ENCODE measurements around the gene FUBP1. TPM values are rescaled to one million over a fixed set of nuclear protein-coding genes. Genes with fewer than 3 reads are reported as not detected.

FUBP1 gene
- total RNA-seq, 2 experiments from 2014 or later = 234 to 301 TPM

GRCh38 chr1:77976433-77977076 is 2.3 kb downstream of the FUBP1 start:
- CTCF ChIA-PET (ENCODE audit: unreplicated experiment) = interaction anchor here (1.6 kb wide), 1 partner anchor 11 kb away, joined by 5 read pairs; no protein-coding TSS in a partner anchor
- no peaks in the 10 kb centered on the region for H3K9me3 ChIP-seq (ENCODE audit: low read length)
- peaks cover 73% of the 10 kb centered on the region for H3K36me3 ChIP-seq (ENCODE audit: insufficient read depth, low read length)
- BruUV-seq (replicated peaks) = no TSS peak
- no peak overlapping the region for H3K27ac ChIP-seq (ENCODE audit: low read depth, low read length, poor library complexity, severe bottlenecking)
- H2AFZ ChIP-seq (ENCODE audit: low read length) = no peak overlapping the region
- TF ChIP-seq, protein P1, sequence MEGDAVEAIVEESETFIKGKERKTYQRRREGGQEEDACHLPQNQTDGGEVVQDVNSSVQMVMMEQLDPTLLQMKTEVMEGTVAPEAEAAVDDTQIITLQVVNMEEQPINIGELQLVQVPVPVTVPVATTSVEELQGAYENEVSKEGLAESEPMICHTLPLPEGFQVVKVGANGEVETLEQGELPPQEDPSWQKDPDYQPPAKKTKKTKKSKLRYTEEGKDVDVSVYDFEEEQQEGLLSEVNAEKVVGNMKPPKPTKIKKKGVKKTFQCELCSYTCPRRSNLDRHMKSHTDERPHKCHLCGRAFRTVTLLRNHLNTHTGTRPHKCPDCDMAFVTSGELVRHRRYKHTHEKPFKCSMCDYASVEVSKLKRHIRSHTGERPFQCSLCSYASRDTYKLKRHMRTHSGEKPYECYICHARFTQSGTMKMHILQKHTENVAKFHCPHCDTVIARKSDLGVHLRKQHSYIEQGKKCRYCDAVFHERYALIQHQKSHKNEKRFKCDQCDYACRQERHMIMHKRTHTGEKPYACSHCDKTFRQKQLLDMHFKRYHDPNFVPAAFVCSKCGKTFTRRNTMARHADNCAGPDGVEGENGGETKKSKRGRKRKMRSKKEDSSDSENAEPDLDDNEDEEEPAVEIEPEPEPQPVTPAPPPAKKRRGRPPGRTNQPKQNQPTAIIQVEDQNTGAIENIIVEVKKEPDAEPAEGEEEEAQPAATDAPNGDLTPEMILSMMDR (conservative IDR thresholded peaks at IDR 0.05; ENCODE audit: low read length) = no peak
- TF ChIP-seq EZH2phosphoT487 (IDR thresholded peaks at IDR 0.05; ENCODE audit: borderline replicate concordance, low read depth, low read length) = no peak
- no peak for DNase-seq (ENCODE audit: low spot score)
- POLR2A ChIA-PET = interaction anchor here (0.7 to 4.9 kb wide), 8 partner anchors 10 to 915 kb away, joined by 3 to 47 read pairs (median 4); partner anchors contain the start of gene DNAJB4
- H3K4me1 ChIP-seq (ENCODE audit: insufficient read depth, low read length, poor library complexity, severe bottlenecking) = peaks cover 40% of the 10 kb centered on the region
- intact Hi-C loops (cut with micrococcal nuclease; ENCODE audit: unreplicated experiment) = loop anchor here (2.0 kb wide), 1 partner anchor 26 kb away; no protein-coding TSS in a partner anchor
- peaks cover 49% of the 10 kb centered on the region for H4K20me1 ChIP-seq (ENCODE audit: insufficient read depth, low read length)
- H3K79me2 ChIP-seq (ENCODE audit: insufficient read depth, low read depth, low read length) = peaks cover 95% of the 10 kb centered on the region
- H3K9me2 ChIP-seq (ENCODE audit: insufficient read depth, low read length) = no peaks in the 10 kb centered on the region
- H3K4me3 ChIP-seq (ENCODE audit: low read depth, low read length, poor library complexity, severe bottlenecking) = peak overlapping the region; percentile 87
- peak overlapping the region; percentile 90 for H3K4me2 ChIP-seq (ENCODE audit: low read length)

DNA sequence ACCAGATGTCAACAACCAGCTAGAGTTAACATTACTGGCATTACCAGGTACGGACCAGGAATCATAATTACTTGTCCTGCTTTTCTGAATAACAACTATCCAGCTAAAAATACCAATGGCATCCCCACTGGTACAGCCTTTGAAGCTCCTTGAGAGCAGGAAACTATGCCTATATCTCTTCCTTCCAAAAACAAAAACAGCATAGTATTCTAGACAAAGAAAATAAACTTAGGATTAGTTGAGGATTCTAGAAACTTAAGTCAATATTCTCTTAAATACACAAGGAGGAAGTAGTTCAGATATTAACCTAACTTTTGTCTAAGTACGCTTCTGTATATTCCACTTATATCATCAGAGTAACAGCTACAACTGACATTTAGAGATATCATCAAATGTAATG is 3.0 kb downstream of the FUBP1 start:
- Histone ChIP-seq H3K4me3 (ENCODE audit: low read depth, low read length, poor library complexity, severe bottlenecking) (peak overlapping the region; percentile 87), H3K9me3 (ENCODE audit: low read length) (no peaks in the 10 kb centered on the region), H4K20me1 (ENCODE audit: insufficient read depth, low read length) (peaks cover 52% of the 10 kb centered on the region), H3K4me1 (ENCODE audit: insufficient read depth, low read length, poor library complexity, severe bottlenecking) (peaks cover 34% of the 10 kb centered on the region), H2AFZ (ENCODE audit: low read length) (no peak overlapping the region), H3K79me2 (ENCODE audit: insufficient read depth, low read depth, low read length) (peaks cover 95% of the 10 kb centered on the region), H3K4me2 (ENCODE audit: low read length) (peak overlapping the region; percentile 90), H3K9me2 (ENCODE audit: insufficient read depth, low read length) (no peaks in the 10 kb centered on the region), H3K36me3 (ENCODE audit: insufficient read depth, low read length) (peaks cover 75% of the 10 kb centered on the region), H3K27ac (ENCODE audit: low read depth, low read length, poor library complexity, severe bottlenecking) (no peak overlapping the region)
- TF ChIP-seq, protein P1 (conservative IDR thresholded peaks at IDR 0.05; ENCODE audit: low read length) = no peak
- TF ChIP-seq EZH2phosphoT487 (IDR thresholded peaks at IDR 0.05; ENCODE audit: borderline replicate concordance, low read depth, low read length) = no peak
- DNase-seq (ENCODE audit: low spot score) = no peak
- CTCF ChIA-PET (ENCODE audit: unreplicated experiment) = interaction anchor here (1.6 kb wide), 1 partner anchor 10 kb away, joined by 5 read pairs; no protein-coding TSS in a partner anchor
- POLR2A ChIA-PET = interaction anchor here (0.6 to 4.9 kb wide), 13 partner anchors 9 to 915 kb away, joined by 3 to 47 read pairs (median 4); partner anchors contain the start of gene DNAJB4
- BruUV-seq (replicated peaks) = TSS peak; percentile 4
- intact Hi-C loops (cut with micrococcal nuclease; ENCODE audit: unreplicated experiment) = loop anchor here (2.0 kb wide), 1 partner anchor 25 kb away; no protein-coding TSS in a partner anchor

- H2AFZ ChIP-seq (ENCODE audit: low read length) = no peak overlapping the region
- POLR2A ChIA-PET = interaction anchor here (0.6 to 4.9 kb wide), 10 partner anchors 8 to 431 kb away, joined by 3 to 47 read pairs (median 4); partner anchors contain the start of gene DNAJB4
- H3K4me2 ChIP-seq (ENCODE audit: low read length) = peak overlapping the region; percentile 90
- intact Hi-C loops (cut with micrococcal nuclease; ENCODE audit: unreplicated experiment) = no loop called here
- no peaks in the 10 kb centered on the region for H3K9me3 ChIP-seq (ENCODE audit: low read length)
- H3K36me3 ChIP-seq (ENCODE audit: insufficient read depth, low read length) = peaks cover 80% of the 10 kb centered on the region
- no peak for TF ChIP-seq EZH2phosphoT487 (IDR thresholded peaks at IDR 0.05; ENCODE audit: borderline replicate concordance, low read depth, low read length)
- TF ChIP-seq, protein P1 (conservative IDR thresholded peaks at IDR 0.05; ENCODE audit: low read length) = no peak
- CTCF ChIA-PET (ENCODE audit: unreplicated experiment) = interaction anchor here (1.6 kb wide), 1 partner anchor 10 kb away, joined by 5 read pairs; no protein-coding TSS in a partner anchor
- H3K79me2 ChIP-seq (ENCODE audit: insufficient read depth, low read depth, low read length) = peaks cover 95% of the 10 kb centered on the region
- peak overlapping the region; percentile 87 for H3K4me3 ChIP-seq (ENCODE audit: low read depth, low read length, poor library complexity, severe bottlenecking)
- H3K9me2 ChIP-seq (ENCODE audit: insufficient read depth, low read length) = no peaks in the 10 kb centered on the region
- peaks cover 57% of the 10 kb centered on the region for H4K20me1 ChIP-seq (ENCODE audit: insufficient read depth, low read length)
- DNase-seq (ENCODE audit: low spot score) = no peak
- no peak overlapping the region for H3K27ac ChIP-seq (ENCODE audit: low read depth, low read length, poor library complexity, severe bottlenecking)
- H3K4me1 ChIP-seq (ENCODE audit: insufficient read depth, low read length, poor library complexity, severe bottlenecking) = peaks cover 29% of the 10 kb centered on the region
- BruUV-seq (replicated peaks) = no TSS peak
Measured at GRCh38 chr1:77975386-77975785, 3.5 kb downstream of the FUBP1 start.

Data from OCI-LY7 (cell line).